H1 (cell line): ENCODE measurements around the gene ARL17A. TPM values are rescaled to one million over a fixed set of nuclear protein-coding genes. Genes with fewer than 3 reads are reported as not detected.
"Not testable (repeated sequence)": the region's sequence is repeated elsewhere in the genome, so short reads cannot be mapped to it uniquely, and the experiment has no call there.

ENCODE experiments used
- CTCF ChIA-PET: fragments of 300-600 bp; sonication (Branson Sonifier 250); formaldehyde crosslinking; loops from one replicate; lab custom pipeline; 2021; ENCODE audit not compliant: partially characterized antibody; lab: Charles Lee
- POLR2A ChIA-PET: fragments of 300-600 bp; sonication (Branson Sonifier 250); formaldehyde crosslinking; loops from one replicate; lab custom pipeline; 2021; ENCODE audit warnings: inconsistent platforms; ENCODE audit not compliant: partially characterized antibody; lab: Charles Lee
- DNase-seq, 2 experiments: peaks; one replicate each; pipeline versions ENCODE4 v3.0.0 to v3.0.0-alpha.2; 2010 to 2022; ENCODE audit warnings: low spot score in 2 of 2, low read depth in 1 of 2, mixed read lengths in 1 of 2
- FAIRE-seq: peaks from 2 replicates; lab custom pipeline; 2011; peaks lifted over from hg19 to GRCh38; lab: Jason Lieb, UNC
- H2AFZ ChIP-seq: 2 replicates; pipeline ENCODE4 v1.8.1; 2012; ENCODE audit warnings: low read length, inconsistent platforms
- H2AK5ac ChIP-seq: 2 replicates; pipeline ENCODE4 v1.6.1; 2013; ENCODE audit warnings: low read depth, low read length
- H2BK120ac ChIP-seq: replicated peaks from 2 replicates; pipeline ENCODE3; 2013; ENCODE audit warnings: low read depth, low read length, inconsistent platforms
- H2BK12ac ChIP-seq: 2 replicates; pipeline ENCODE4 v1.6.1; 2013; ENCODE audit warnings: low read depth, low read length
- H2BK15ac ChIP-seq: 2 replicates; pipeline ENCODE4 v1.6.1; 2013; ENCODE audit warnings: low read length
- H2BK20ac ChIP-seq: 2 replicates; pipeline ENCODE4 v1.6.1; 2013; ENCODE audit warnings: low read length
- H2BK5ac ChIP-seq: 2 replicates; pipeline ENCODE4 v1.6.1; 2013; ENCODE audit warnings: low read depth, low read length
- H3K14ac ChIP-seq: 2 replicates; pipeline ENCODE4 v1.6.1; 2013; ENCODE audit warnings: inconsistent platforms; ENCODE audit not compliant: insufficient read length
- H3K18ac ChIP-seq: 2 replicates; pipeline ENCODE4 v1.6.1; 2013; ENCODE audit warnings: low read length; ENCODE audit errors: extremely low read depth
- H3K23ac ChIP-seq: 2 replicates; pipeline ENCODE4 v1.6.1; 2013; ENCODE audit warnings: inconsistent platforms; ENCODE audit not compliant: insufficient read length
- H3K23me2 ChIP-seq: 2 replicates; pipeline ENCODE4 v1.6.1; 2013; ENCODE audit warnings: low read depth, low read length
- H3K27ac ChIP-seq: 2 replicates; pipeline ENCODE4 v1.6.1; 2011; ENCODE audit warnings: low read depth, low read length, inconsistent platforms
- H3K27me3 ChIP-seq, 4 experiments: replicated peaks in 1 of 4; 1 replicate in 1 of 4; 2 replicates in 3 of 4; pipeline versions ENCODE4 v1.6.1 to v1.8.1; 2011 to 2013; ENCODE audit warnings: low read length in 3 of 4, mild to moderate bottlenecking in 3 of 4, inconsistent platforms in 2 of 4, mixed read lengths in 2 of 4, moderate library complexity in 1 of 4; ENCODE audit not compliant: control insufficient read depth in 3 of 4, insufficient read depth in 3 of 4; ENCODE audit errors: extremely low read depth in 1 of 4
- H3K36me3 ChIP-seq, 4 experiments: 2 replicates each; pipeline versions ENCODE4 v1.6.1 to v1.8.1; 2011 to 2013; ENCODE audit warnings: mild to moderate bottlenecking in 4 of 4, low read length in 3 of 4, moderate library complexity in 2 of 4, control low read depth in 1 of 4, inconsistent platforms in 1 of 4; ENCODE audit not compliant: insufficient read depth in 4 of 4, control insufficient read depth in 2 of 4
- H3K4ac ChIP-seq: replicated peaks from 2 replicates; pipeline ENCODE3; 2013; ENCODE audit warnings: low read length, low read depth, mixed read lengths, inconsistent platforms; ENCODE audit not compliant: insufficient read length
- H3K4me1 ChIP-seq, 4 experiments: replicated peaks in 1 of 4; 1 replicate in 1 of 4; 2 replicates in 3 of 4; pipeline versions ENCODE4 v1.6.1 to v1.8.1; 2011 to 2013; ENCODE audit warnings: low read length in 3 of 4, inconsistent platforms in 2 of 4, mixed read lengths in 1 of 4; ENCODE audit not compliant: insufficient read depth in 4 of 4, control insufficient read depth in 3 of 4
- H3K4me2 ChIP-seq, 2 experiments: 2 replicates each; pipeline versions ENCODE4 v1.6.1 to v1.8.1; 2011 to 2013; ENCODE audit warnings: low read depth in 2 of 2, low read length in 2 of 2, control low read depth in 1 of 2, inconsistent platforms in 1 of 2, mild to moderate bottlenecking in 1 of 2; ENCODE audit not compliant: insufficient read depth in 1 of 2
- H3K4me3 ChIP-seq, 4 experiments: fragments of 200-600, 300-600 bp in 1 of 4; sonication (generic), shearing (Covaris generic), sonication (Bioruptor Twin) in 1 of 4; 2 replicates each; pipeline versions ENCODE4 v1.5.1 to v1.8.1; 2011 to 2016; ENCODE audit warnings: low read length in 4 of 4, low read depth in 3 of 4, control low read depth in 2 of 4, inconsistent platforms in 2 of 4, mild to moderate bottlenecking in 2 of 4, mixed read lengths in 1 of 4, moderate library complexity in 1 of 4; ENCODE audit not compliant: insufficient read depth in 2 of 4; ENCODE audit errors: extremely low read depth in 1 of 4
- H3K56ac ChIP-seq: replicated peaks from 2 replicates; pipeline ENCODE3; 2013; ENCODE audit warnings: low read depth, mild to moderate bottlenecking, mixed read lengths, low read length, inconsistent platforms; ENCODE audit not compliant: insufficient read length
- H3K79me1 ChIP-seq: 2 replicates; pipeline ENCODE4 v1.6.1; 2013; ENCODE audit warnings: low read depth, low read length, control low read depth
- H3K79me2 ChIP-seq, 2 experiments: 2 replicates each; pipeline versions ENCODE4 v1.6.1 to v1.8.1; 2012 to 2013; ENCODE audit warnings: low read length in 2 of 2, mild to moderate bottlenecking in 2 of 2, inconsistent platforms in 1 of 2; ENCODE audit not compliant: insufficient read depth in 2 of 2, control insufficient read depth in 1 of 2
- H3K9ac ChIP-seq, 4 experiments: replicated peaks in 1 of 4; 1 replicate in 1 of 4; 2 replicates in 3 of 4; pipeline versions ENCODE4 v1.6.1 to v1.8.1; 2011 to 2013; ENCODE audit warnings: low read depth in 3 of 4, low read length in 3 of 4, control low read depth in 2 of 4, mild to moderate bottlenecking in 2 of 4, moderate library complexity in 2 of 4, inconsistent platforms in 1 of 4; ENCODE audit errors: extremely low read depth in 1 of 4
- H3K9me3 ChIP-seq, 2 experiments: 2 replicates each; pipeline versions ENCODE4 v1.6.1 to v1.8.1; 2012 to 2013; ENCODE audit warnings: mild to moderate bottlenecking in 2 of 2, moderate library complexity in 2 of 2, control low read depth in 1 of 2, inconsistent platforms in 1 of 2, low read depth in 1 of 2, low read length in 1 of 2, mixed read lengths in 1 of 2; ENCODE audit not compliant: insufficient read depth in 2 of 2
- H4K20me1 ChIP-seq, 2 experiments: replicated peaks in 1 of 2; 2 replicates each; pipeline versions ENCODE3 to v1.8.1; 2011 to 2013; ENCODE audit warnings: inconsistent platforms in 2 of 2, low read length in 2 of 2, mild to moderate bottlenecking in 1 of 2; ENCODE audit not compliant: insufficient read depth in 2 of 2, control insufficient read depth in 1 of 2
- H4K5ac ChIP-seq: 2 replicates; pipeline ENCODE4 v1.6.1; 2013; ENCODE audit warnings: low read length, low read depth, mixed read lengths, inconsistent platforms; ENCODE audit not compliant: insufficient read length
- H4K8ac ChIP-seq: 2 replicates; pipeline ENCODE4 v1.8.0; 2013; ENCODE audit warnings: mild to moderate bottlenecking, moderate library complexity, low read length, inconsistent platforms; ENCODE audit not compliant: insufficient read depth; ENCODE audit errors: extremely low read depth
- H4K91ac ChIP-seq: replicated peaks from 2 replicates; pipeline ENCODE3; 2013; ENCODE audit warnings: low read length, mixed read lengths, inconsistent platforms; ENCODE audit not compliant: insufficient read length
- WGBS, 2 experiments: shearing (Covaris generic) in 1 of 2; methylation state at CpG; one replicate each; pipeline versions ENCODE4 v1.1.6 to v1.1.7; 2013 to 2015; ENCODE audit warnings: low lambda C conversion rate in 2 of 2, mixed read lengths in 2 of 2, inconsistent platforms in 1 of 2, low coverage in 1 of 2, missing lambda C conversion rate in 1 of 2; ENCODE audit not compliant: insufficient replicate concordance in 2 of 2, insufficient coverage in 1 of 2, insufficient read length in 1 of 2; ENCODE audit errors: extremely low coverage in 1 of 2, missing lambda C conversion rate in 1 of 2; 5-methylcytosine and 5-hydroxymethylcytosine counted together
- polyA plus RNA-seq, 7 experiments: library from polyadenylated mRNA; depleted of rRNA in 3 of 7; stranded (reverse) in 5 of 7; unstranded in 2 of 7; fragments of >200 nt in 5 of 7; fragments of 200-250 nt in 2 of 7; gene quantifications; 1 replicate in 5 of 7; 2 replicates in 1 of 7; 4 replicates in 1 of 7; pipeline versions ENCODE4 v1.2.1 to v1.2.3, GENCODE V29; 2011 to 2013; ENCODE audit warnings: missing spikeins in 2 of 7, mixed read lengths in 2 of 7
- total RNA-seq: library from RNA; stranded (reverse); fragmentation: NEBNext Ultra II Directional; extraction: Animal tissue kit (Norgen Biotek cat#: 25700); gene quantifications from 2 replicates; pipeline ENCODE4 v1.2.1, GENCODE V29; 2021

ARL17A gene
- total and polyA plus RNA-seq, 2 of the 8 experiments (the other 6 are each of a cell fraction or from before 2014, with no cell fraction given) = 24.6 to 29.0 TPM

DNA sequence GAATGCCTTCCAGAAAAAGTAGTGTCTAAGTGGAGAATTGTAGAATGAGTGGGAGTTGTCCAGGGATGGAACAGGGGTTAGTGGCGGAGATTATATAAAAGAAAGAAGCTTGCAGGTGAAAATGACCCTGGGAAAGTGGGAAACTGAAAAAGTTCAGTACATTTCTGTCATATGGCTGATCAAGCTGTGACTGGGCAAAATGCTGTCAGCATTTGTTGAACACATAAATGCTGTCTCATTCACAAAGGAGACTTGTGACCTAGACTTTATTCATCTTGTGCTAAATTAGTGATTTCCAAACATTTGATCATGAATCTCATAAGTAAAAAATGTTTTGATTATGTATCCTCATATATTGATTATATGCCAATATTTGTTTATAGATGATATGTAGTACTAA is 39.5 kb upstream of the ARL17A start:
- FAIRE-seq, H3K4me2 ChIP-seq, H3K4me3 ChIP-seq: not testable (repeated sequence)

DNA sequence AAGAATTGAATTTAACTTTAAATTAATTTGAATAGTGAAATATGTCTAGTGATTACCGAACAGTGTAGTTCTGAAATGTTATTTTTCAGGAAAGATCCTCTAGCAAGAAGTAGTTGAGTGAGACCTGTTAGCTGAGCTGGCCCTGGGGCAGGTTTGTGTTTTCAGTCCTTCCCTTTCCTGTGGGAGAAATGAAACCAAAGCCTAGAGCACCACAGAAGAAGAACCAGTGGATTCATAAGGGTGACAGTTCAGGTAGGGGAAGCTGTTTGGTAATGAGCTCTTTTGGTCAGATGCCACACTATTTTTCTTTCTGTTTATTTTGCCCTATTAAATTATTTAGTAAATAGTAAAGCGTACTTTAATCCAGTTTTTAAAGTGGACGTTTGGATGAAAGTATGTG is 37.6 kb upstream of the ARL17A start:
- WGBS, 2 experiments = no CpG with 5 or more reads among the region's 3 CpGs
- H2AK5ac ChIP-seq, H2AFZ ChIP-seq, H3K14ac ChIP-seq, H3K4me2 ChIP-seq, H3K4ac ChIP-seq, H3K56ac ChIP-seq, H4K8ac ChIP-seq, H2BK5ac ChIP-seq, H3K79me1 ChIP-seq, H4K5ac ChIP-seq, H4K91ac ChIP-seq, H3K4me3 ChIP-seq, H3K9ac ChIP-seq, H2BK20ac ChIP-seq, H3K18ac ChIP-seq, H3K79me2 ChIP-seq, FAIRE-seq, POLR2A ChIA-PET, H4K20me1 ChIP-seq, H2BK15ac ChIP-seq, CTCF ChIA-PET, H3K23me2 ChIP-seq, H3K9me3 ChIP-seq, H3K27me3 ChIP-seq, DNase-seq, H2BK12ac ChIP-seq, H3K23ac ChIP-seq, H3K4me1 ChIP-seq, H3K27ac ChIP-seq, H3K36me3 ChIP-seq, H2BK120ac ChIP-seq: not testable (repeated sequence)

More for the DNA sequence above, 39.5 kb upstream of the ARL17A start:
- H4K8ac ChIP-seq, H4K5ac ChIP-seq, H3K4ac ChIP-seq, H3K9me3 ChIP-seq, H3K79me1 ChIP-seq, H3K27ac ChIP-seq, H3K36me3 ChIP-seq, H2BK15ac ChIP-seq, H3K27me3 ChIP-seq, H2BK12ac ChIP-seq, H3K23ac ChIP-seq, H3K79me2 ChIP-seq, POLR2A ChIA-PET, H4K91ac ChIP-seq, H3K18ac ChIP-seq, H3K14ac ChIP-seq, H3K23me2 ChIP-seq, H2AFZ ChIP-seq, DNase-seq, H4K20me1 ChIP-seq, H3K4me1 ChIP-seq, H2AK5ac ChIP-seq, H2BK5ac ChIP-seq, H3K56ac ChIP-seq, CTCF ChIA-PET, H2BK20ac ChIP-seq, H3K9ac ChIP-seq, H2BK120ac ChIP-seq: not testable (repeated sequence)
- WGBS, 2 experiments = no CpG with 5 or more reads among the region's 1 CpG
